OCI-LY7 (cell line): ENCODE measurements around the gene VENTX. TPM values are rescaled to one million over a fixed set of nuclear protein-coding genes. Genes with fewer than 3 reads are reported as not detected.

Source experiments
- BruUV-seq: library from RNA; stranded (reverse); fragments of 400-500 nt; replicated peaks from 2 replicates; lab custom pipeline; 2021; lab: Mats Ljungman, UMichigan
- CTCF ChIA-PET: fragments of 300-600 bp; sonication (Branson Sonifier 250); formaldehyde crosslinking; loops from one replicate; lab custom pipeline; 2022; ENCODE audit warnings: antibody characterized with exemption; ENCODE audit not compliant: unreplicated experiment; lab: Charles Lee
- POLR2A ChIA-PET: fragments of 300-600 bp; sonication (Branson Sonifier 250); formaldehyde crosslinking; loops from one replicate; lab custom pipeline; 2022; ENCODE audit warnings: antibody characterized with exemption; lab: Charles Lee
- DNase-seq: peaks from one replicate; pipeline ENCODE4 v3.0.0-alpha.2; 2015; ENCODE audit warnings: low spot score
- H2AFZ ChIP-seq: fragments of 200-600 bp; sonication (generic), shearing (Covaris generic); 2 replicates; pipeline ENCODE4 v1.6.1; 2014; ENCODE audit warnings: mild to moderate bottlenecking, antibody characterized with exemption, low read length, moderate library complexity
- H3K27ac ChIP-seq: fragments of 200-600 bp; sonication (generic); 2 replicates; pipeline ENCODE4 v1.5.1; 2014; ENCODE audit warnings: mixed run types, low read depth, mild to moderate bottlenecking, moderate library complexity, low read length, inconsistent platforms; ENCODE audit not compliant: poor library complexity, severe bottlenecking
- H3K36me3 ChIP-seq: fragments of 200-600 bp; sonication (generic); 2 replicates; pipeline ENCODE4 v1.6.1; 2014; ENCODE audit warnings: mild to moderate bottlenecking, antibody characterized with exemption, low read length, moderate library complexity, mixed read lengths; ENCODE audit not compliant: insufficient read depth
- H3K4me1 ChIP-seq: fragments of 200-600 bp; sonication (generic); 2 replicates; pipeline ENCODE4 v1.5.1; 2014; ENCODE audit warnings: mild to moderate bottlenecking, low read length; ENCODE audit not compliant: insufficient read depth, poor library complexity, severe bottlenecking
- H3K4me2 ChIP-seq: fragments of 200-600 bp; sonication (generic); 2 replicates; pipeline ENCODE4 v1.6.1; 2014; ENCODE audit warnings: mild to moderate bottlenecking, low read length
- H3K4me3 ChIP-seq: fragments of 200-600 bp; sonication (generic); 2 replicates; pipeline ENCODE4 v1.5.1; 2014; ENCODE audit warnings: mild to moderate bottlenecking, low read depth, low read length; ENCODE audit not compliant: poor library complexity, severe bottlenecking
- H3K79me2 ChIP-seq: fragments of 200-600 bp; sonication (generic); 2 replicates; pipeline ENCODE4 v1.6.1; 2016; ENCODE audit warnings: low read depth, mild to moderate bottlenecking, low read length, moderate library complexity, mixed read lengths; ENCODE audit not compliant: insufficient read depth
- H3K9me2 ChIP-seq: fragments of 200-600 bp; sonication (generic); 2 replicates; pipeline ENCODE4 v1.6.1; 2016; ENCODE audit warnings: mild to moderate bottlenecking, low read length, mixed read lengths; ENCODE audit not compliant: insufficient read depth
- H3K9me3 ChIP-seq: fragments of 200-600 bp; sonication (generic); 2 replicates; pipeline ENCODE4 v1.6.1; 2014; ENCODE audit warnings: mild to moderate bottlenecking, mixed run types, low read length, mixed read lengths
- H4K20me1 ChIP-seq: fragments of 200-600 bp; sonication (generic); 2 replicates; pipeline ENCODE4 v1.6.1; 2014; ENCODE audit warnings: mild to moderate bottlenecking, antibody characterized with exemption, low read length, moderate library complexity, mixed read lengths; ENCODE audit not compliant: insufficient read depth
- EZH2phosphoT487 ChIP-seq: fragments of 200-600 bp; sonication (generic); IDR thresholded peaks from 2 replicates; pipeline ENCODE4 v1.6.1; 2018; ENCODE audit warnings: low read depth, borderline replicate concordance, mild to moderate bottlenecking, mixed run types, antibody characterized with exemption, low read length, moderate library complexity, mixed read lengths
- intact Hi-C: fragments of 100-400 bp; cut with micrococcal nuclease; formaldehyde crosslinking; loops from one replicate; pipeline ENCODE4 v1.10.0; 2022; ENCODE audit not compliant: unreplicated experiment
- total RNA-seq, 2 experiments: library from RNA; depleted of rRNA in 1 of 2; stranded (reverse); fragments of >200 nt in 1 of 2; shearing (Covaris generic) in 1 of 2; gene quantifications; 2 replicates each; pipeline ENCODE4 v1.2.3, GENCODE V29; 2014 to 2022
- TF ChIP-seq, protein P1 (sequence below): fragments of 200-600 bp; sonication (generic); conservative IDR thresholded peaks from 2 replicates; pipeline ENCODE4 v1.5.1; 2014; ENCODE audit warnings: mild to moderate bottlenecking, antibody characterized with exemption, low read length, moderate library complexity, mixed read lengths

The VENTX gene
- total RNA-seq, 2 experiments from 2014 or later = not detected

DNA sequence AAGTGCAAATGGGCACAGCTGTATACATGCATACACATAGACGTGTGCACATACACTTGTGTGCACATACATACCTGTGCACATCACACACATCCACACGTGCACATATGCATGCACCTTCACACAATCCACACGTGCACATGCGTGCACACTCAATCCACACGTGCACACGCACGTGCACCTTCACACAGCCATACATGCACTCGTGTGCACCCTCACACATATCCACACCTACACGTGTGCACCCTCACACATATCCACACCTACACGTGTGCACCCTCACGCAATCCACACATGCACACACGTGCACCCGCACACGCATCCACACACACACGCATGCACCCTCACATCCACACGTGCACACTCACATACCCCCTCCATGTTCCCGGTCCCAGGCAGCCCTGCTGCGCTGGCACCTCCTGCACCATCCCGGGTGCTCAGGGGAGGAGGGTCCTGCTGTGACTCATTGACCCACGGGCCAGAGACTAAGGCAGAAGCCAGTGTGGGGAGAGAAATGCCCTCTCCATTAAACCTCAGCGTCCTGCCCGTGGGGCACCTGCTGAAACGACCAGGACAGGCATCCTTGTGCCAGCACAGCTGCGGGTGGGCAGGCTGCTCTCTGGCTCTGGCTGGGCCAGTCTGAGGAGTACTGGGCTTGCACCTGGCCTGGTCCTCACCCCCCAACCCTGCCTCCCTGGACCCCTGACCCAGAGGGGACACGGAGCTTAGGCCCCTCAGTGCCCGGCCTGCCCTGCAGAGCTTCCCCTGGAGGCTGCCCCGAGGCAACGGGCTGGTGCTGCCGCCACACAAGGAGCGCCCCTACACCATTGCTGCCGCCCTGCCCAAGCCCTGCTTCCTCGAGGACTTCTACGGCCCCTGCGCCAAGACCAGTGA, 25.4 kb upstream of the VENTX start:
- BruUV-seq = no TSS peak
- Histone ChIP-seq H3K4me1 (no peaks in the 10 kb centered on the region), H3K4me3 (no peak overlapping the region), H3K9me2 (no peaks in the 10 kb centered on the region), H3K79me2 (no peaks in the 10 kb centered on the region), H3K9me3 (no peaks in the 10 kb centered on the region), H3K36me3 (no peaks in the 10 kb centered on the region), H3K27ac (no peak overlapping the region), H4K20me1 (no peaks in the 10 kb centered on the region), H2AFZ (no peak overlapping the region), H3K4me2 (no peak overlapping the region)
- no peak for DNase-seq
- POLR2A ChIA-PET = no interaction called here
- TF ChIP-seq, protein P1, sequence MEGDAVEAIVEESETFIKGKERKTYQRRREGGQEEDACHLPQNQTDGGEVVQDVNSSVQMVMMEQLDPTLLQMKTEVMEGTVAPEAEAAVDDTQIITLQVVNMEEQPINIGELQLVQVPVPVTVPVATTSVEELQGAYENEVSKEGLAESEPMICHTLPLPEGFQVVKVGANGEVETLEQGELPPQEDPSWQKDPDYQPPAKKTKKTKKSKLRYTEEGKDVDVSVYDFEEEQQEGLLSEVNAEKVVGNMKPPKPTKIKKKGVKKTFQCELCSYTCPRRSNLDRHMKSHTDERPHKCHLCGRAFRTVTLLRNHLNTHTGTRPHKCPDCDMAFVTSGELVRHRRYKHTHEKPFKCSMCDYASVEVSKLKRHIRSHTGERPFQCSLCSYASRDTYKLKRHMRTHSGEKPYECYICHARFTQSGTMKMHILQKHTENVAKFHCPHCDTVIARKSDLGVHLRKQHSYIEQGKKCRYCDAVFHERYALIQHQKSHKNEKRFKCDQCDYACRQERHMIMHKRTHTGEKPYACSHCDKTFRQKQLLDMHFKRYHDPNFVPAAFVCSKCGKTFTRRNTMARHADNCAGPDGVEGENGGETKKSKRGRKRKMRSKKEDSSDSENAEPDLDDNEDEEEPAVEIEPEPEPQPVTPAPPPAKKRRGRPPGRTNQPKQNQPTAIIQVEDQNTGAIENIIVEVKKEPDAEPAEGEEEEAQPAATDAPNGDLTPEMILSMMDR = no peak
- no peak for TF ChIP-seq EZH2phosphoT487
- CTCF ChIA-PET = no interaction called here
- intact Hi-C loops = no loop called here

DNA sequence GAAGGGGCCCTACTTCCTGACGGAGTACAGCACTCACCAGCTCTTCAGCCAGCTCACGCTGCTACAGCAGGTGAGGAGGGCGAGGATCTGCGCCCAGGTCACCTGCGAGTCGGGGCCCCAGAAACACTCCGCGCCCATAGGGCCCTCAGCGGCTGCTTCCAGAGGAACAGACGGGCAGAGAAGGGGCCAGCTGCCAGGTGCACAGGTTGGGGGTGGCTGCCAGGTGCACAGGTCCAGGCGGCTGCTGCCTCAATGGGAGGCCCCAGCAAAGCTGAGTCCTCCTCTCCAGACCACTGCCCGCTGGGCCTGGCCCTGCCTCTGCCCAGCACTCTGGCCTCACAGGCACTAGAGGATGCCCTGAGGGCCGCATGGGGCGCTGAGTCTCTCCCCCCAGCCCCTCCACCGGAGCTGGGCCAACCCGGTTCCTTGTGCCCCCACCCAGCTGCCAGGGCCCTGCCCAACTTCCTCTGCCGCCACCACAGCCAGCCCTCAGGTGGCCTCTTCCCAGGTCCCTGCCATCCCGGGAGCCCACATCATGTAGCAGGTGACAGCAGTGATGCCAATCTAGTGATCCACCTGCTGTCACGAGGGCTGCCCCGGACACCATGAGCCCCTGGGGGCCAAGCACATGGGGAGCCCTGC, 24.7 kb upstream of the VENTX start:
- H2AFZ ChIP-seq = no peak overlapping the region
- H3K9me3 ChIP-seq = no peaks in the 10 kb centered on the region
- no peaks in the 10 kb centered on the region for H3K36me3 ChIP-seq
- TF ChIP-seq, protein P1 = no peak
- TF ChIP-seq EZH2phosphoT487 = no peak
- H3K79me2 ChIP-seq = no peaks in the 10 kb centered on the region
- intact Hi-C loops = no loop called here
- no peak for DNase-seq
- H4K20me1 ChIP-seq = no peaks in the 10 kb centered on the region
- H3K27ac ChIP-seq = no peak overlapping the region
- no peak overlapping the region for H3K4me2 ChIP-seq
- no peak overlapping the region for H3K4me3 ChIP-seq
- POLR2A ChIA-PET = no interaction called here
- no peaks in the 10 kb centered on the region for H3K9me2 ChIP-seq
- BruUV-seq = no TSS peak
- CTCF ChIA-PET = no interaction called here
- no peaks in the 10 kb centered on the region for H3K4me1 ChIP-seq
